ENCODE results near the gene SLC7A6.
A peak's percentile ranks its signal among the peaks of the same experiment; 100 is the strongest.

Gene SLC7A6

GRCh38 chr16:68257251-68257905 lies 6.9 kb upstream of the SLC7A6 start:
- no peak for DNase-seq (ENCODE audit: low read depth)

GRCh38 chr16:68257906-68258800 lies 6.2 kb upstream of the SLC7A6 start:
- peak; percentile 81 for DNase-seq (ENCODE audit: low read depth)

GRCh38 chr16:68259007-68259825 lies 5.1 kb upstream of the SLC7A6 start:
- DNase-seq (ENCODE audit: low read depth) = no peak

- no peak for DNase-seq (ENCODE audit: low read depth)
Observed at GRCh38 chr16:68263559-68264127, 683 bp upstream of the SLC7A6 start.

GRCh38 chr16:68265078-68265920 lies 973 bp downstream of the SLC7A6 start:
- DNase-seq (ENCODE audit: low read depth) = peak; percentile 77

- no peak for DNase-seq (ENCODE audit: low read depth)
Observed at GRCh38 chr16:68267612-68268405, 3.5 kb downstream of the SLC7A6 start.

GRCh38 chr16:68269793-68270192 lies 5.5 kb downstream of the SLC7A6 start:
- DNase-seq (ENCODE audit: low read depth) = no peak

GRCh38 chr16:68270353-68270752 lies 6.0 kb downstream of the SLC7A6 start:
- no peak for DNase-seq (ENCODE audit: low read depth)

GRCh38 chr16:68272507-68273209 lies 8.3 kb downstream of the SLC7A6 start:
- DNase-seq (ENCODE audit: low read depth) = no peak

- DNase-seq (ENCODE audit: low read depth) = no peak
Observed at GRCh38 chr16:68273459-68273858, 9.1 kb downstream of the SLC7A6 start.

- DNase-seq (ENCODE audit: low read depth) = no peak
Observed at GRCh38 chr16:68273896-68274295, 9.6 kb downstream of the SLC7A6 start.

- no peak for DNase-seq (ENCODE audit: low read depth)
Observed at GRCh38 chr16:68274441-68274840, 10.1 kb downstream of the SLC7A6 start.

GRCh38 chr16:68275611-68276191 lies 11.4 kb downstream of the SLC7A6 start:
- no peak for DNase-seq (ENCODE audit: low read depth)

- peak; percentile 24 for DNase-seq (ENCODE audit: low read depth)
Observed at GRCh38 chr16:68276223-68276622, 11.9 kb downstream of the SLC7A6 start.

GRCh38 chr16:68279726-68280558 lies 15.6 kb downstream of the SLC7A6 start:
- no peak for DNase-seq (ENCODE audit: low read depth)

- DNase-seq (ENCODE audit: low read depth) = no peak
Observed at GRCh38 chr16:68281368-68282063, 17.2 kb downstream of the SLC7A6 start.

- no peak for DNase-seq (ENCODE audit: low read depth)
Observed at GRCh38 chr16:68282064-68282452, 17.7 kb downstream of the SLC7A6 start.

GRCh38 chr16:68283346-68283745 lies 19.0 kb downstream of the SLC7A6 start:
- no peak for DNase-seq (ENCODE audit: low read depth)

Data from fibroblast of gingiva (primary cell).